ENCODE measurements around the gene GGCT. TPM values are rescaled to one million over a fixed set of nuclear protein-coding genes. Genes with fewer than 3 reads are reported as not detected.
"Not testable (repeated sequence)": the region's sequence is repeated elsewhere in the genome, so short reads cannot be mapped to it uniquely, and the experiment has no call there.

The GGCT gene
- polyA plus RNA-seq, 1 donor (not counting 4 experiments of a cell fraction or from before 2014, with no cell fraction given): 59.8 TPM

DNA sequence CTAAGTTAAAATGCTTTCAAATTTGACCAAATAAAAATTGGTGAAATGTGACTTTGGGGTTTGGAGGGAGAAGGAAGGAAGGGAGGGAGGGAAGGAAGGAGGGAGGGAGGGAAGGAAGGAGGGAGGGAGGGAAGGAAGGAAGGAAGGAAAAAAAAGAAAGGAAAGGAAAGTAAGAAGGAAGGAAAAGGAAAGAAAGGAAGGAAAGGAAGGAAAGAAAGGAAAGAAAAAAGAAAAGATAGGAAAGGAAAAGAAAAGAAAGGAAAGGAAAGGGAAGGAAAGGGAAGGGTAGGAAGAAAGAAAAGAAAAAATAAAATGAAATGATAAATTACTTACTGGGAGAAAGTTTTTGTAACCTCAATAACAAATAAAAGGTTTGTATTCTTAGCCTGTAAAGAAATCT lies 24.1 kb upstream of the GGCT start:
- no peaks in the 10 kb centered on the region for H3K27me3 ChIP-seq (ENCODE audit: control insufficient read depth, extremely low read depth, insufficient read depth, low read length)
- H3K4me2 ChIP-seq (ENCODE audit: control insufficient read depth, extremely low read depth, insufficient read depth, low read depth, low read length): no peak overlapping the region
- no peak overlapping the region for H3K27ac ChIP-seq (ENCODE audit: control insufficient read depth, insufficient read depth, low read length)
- no peaks in the 10 kb centered on the region for H3K4me1 ChIP-seq (ENCODE audit: control insufficient read depth, extremely low read depth, insufficient read depth, low read length)
- DNase-seq (ENCODE audit: low read depth, low spot score) (no peak), FAIRE-seq (no peak)
- no peak overlapping the region for H3K9ac ChIP-seq (ENCODE audit: control insufficient read depth, extremely low read depth, insufficient read depth, low read length)
- H3K79me2 ChIP-seq (ENCODE audit: control insufficient read depth, insufficient read depth, low read length): no peaks in the 10 kb centered on the region
- H2AFZ ChIP-seq (ENCODE audit: control insufficient read depth, low read length): no peak overlapping the region
- TF ChIP-seq EZH2 (IDR thresholded peaks at IDR 0.05; ENCODE audit: low read length): no peak
- no peak for TF ChIP-seq CTCF (optimal IDR thresholded peaks at IDR 0.05 in 1 of 3, IDR thresholded peaks at IDR 0.05 in 1 of 3, conservative IDR thresholded peaks at IDR 0.05 in 1 of 3; ENCODE audit: extremely low read depth in 1 of 3, insufficient read depth in 2 of 3, low read length in 3 of 3)
- H3K36me3 ChIP-seq (ENCODE audit: control insufficient read depth in 2 of 2, extremely low read depth in 1 of 2, insufficient read depth in 2 of 2, low read length in 2 of 2): no peaks in the 10 kb centered on the region
- H3K9me3 ChIP-seq (ENCODE audit: control insufficient read depth, low read depth, low read length): no peaks in the 10 kb centered on the region
- dilution Hi-C loops (cut with MboI; ENCODE audit: extremely low pct_ligation_motif_present, low sequenced_read_pairs): no loop called here
- no peak overlapping the region for H3K4me3 ChIP-seq (ENCODE audit: control insufficient read depth in 2 of 3, extremely low read depth in 1 of 3, insufficient read depth in 2 of 3, low read depth in 1 of 3, low read length in 3 of 3)
- no peaks in the 10 kb centered on the region for H4K20me1 ChIP-seq (ENCODE audit: control insufficient read depth, extremely low read depth, insufficient read depth, low read length)
- H3K9me1 ChIP-seq (ENCODE audit: control insufficient read depth, extremely low read depth, insufficient read depth, low read length): no peaks in the 10 kb centered on the region

- DNase-seq (ENCODE audit: low read depth, low spot score); H3K27me3 ChIP-seq (ENCODE audit: control insufficient read depth, extremely low read depth, insufficient read depth, low read length); H3K9ac ChIP-seq (ENCODE audit: control insufficient read depth, extremely low read depth, insufficient read depth, low read length); H3K4me2 ChIP-seq (ENCODE audit: control insufficient read depth, extremely low read depth, insufficient read depth, low read depth, low read length); H2AFZ ChIP-seq (ENCODE audit: control insufficient read depth, low read length); H3K9me1 ChIP-seq (ENCODE audit: control insufficient read depth, extremely low read depth, insufficient read depth, low read length); H3K36me3 ChIP-seq (ENCODE audit: control insufficient read depth in 2 of 2, extremely low read depth in 1 of 2, insufficient read depth in 2 of 2, low read length in 2 of 2); H3K4me1 ChIP-seq (ENCODE audit: control insufficient read depth, extremely low read depth, insufficient read depth, low read length); H3K79me2 ChIP-seq (ENCODE audit: control insufficient read depth, insufficient read depth, low read length); H4K20me1 ChIP-seq (ENCODE audit: control insufficient read depth, extremely low read depth, insufficient read depth, low read length); dilution Hi-C loops (cut with MboI; ENCODE audit: extremely low pct_ligation_motif_present, low sequenced_read_pairs); H3K9me3 ChIP-seq (ENCODE audit: control insufficient read depth, low read depth, low read length); H3K27ac ChIP-seq (ENCODE audit: control insufficient read depth, insufficient read depth, low read length); FAIRE-seq; H3K4me3 ChIP-seq (ENCODE audit: control insufficient read depth in 2 of 3, extremely low read depth in 1 of 3, insufficient read depth in 2 of 3, low read depth in 1 of 3, low read length in 3 of 3): not testable (repeated sequence)
Observed at GRCh38 chr7:30527297-30527696, 22.7 kb upstream of the GGCT start.

- dilution Hi-C loops (cut with MboI; ENCODE audit: extremely low pct_ligation_motif_present, low sequenced_read_pairs): no loop called here
- Histone ChIP-seq H3K4me3 (ENCODE audit: control insufficient read depth in 2 of 3, extremely low read depth in 1 of 3, insufficient read depth in 2 of 3, low read depth in 1 of 3, low read length in 3 of 3) (no peak overlapping the region), H3K79me2 (ENCODE audit: control insufficient read depth, insufficient read depth, low read length) (no peaks in the 10 kb centered on the region), H3K36me3 (ENCODE audit: control insufficient read depth in 2 of 2, extremely low read depth in 1 of 2, insufficient read depth in 2 of 2, low read length in 2 of 2) (no peaks in the 10 kb centered on the region), H3K9ac (ENCODE audit: control insufficient read depth, extremely low read depth, insufficient read depth, low read length) (no peak overlapping the region), H4K20me1 (ENCODE audit: control insufficient read depth, extremely low read depth, insufficient read depth, low read length) (no peaks in the 10 kb centered on the region), H3K4me2 (ENCODE audit: control insufficient read depth, extremely low read depth, insufficient read depth, low read depth, low read length) (no peak overlapping the region), H2AFZ (ENCODE audit: control insufficient read depth, low read length) (no peak overlapping the region), H3K27me3 (ENCODE audit: control insufficient read depth, extremely low read depth, insufficient read depth, low read length) (no peaks in the 10 kb centered on the region), H3K9me1 (ENCODE audit: control insufficient read depth, extremely low read depth, insufficient read depth, low read length) (no peaks in the 10 kb centered on the region), H3K9me3 (ENCODE audit: control insufficient read depth, low read depth, low read length) (no peaks in the 10 kb centered on the region), H3K4me1 (ENCODE audit: control insufficient read depth, extremely low read depth, insufficient read depth, low read length) (peaks cover 6% of the 10 kb centered on the region), H3K27ac (ENCODE audit: control insufficient read depth, insufficient read depth, low read length) (no peak overlapping the region)
- FAIRE-seq (no peak), DNase-seq (ENCODE audit: low read depth, low spot score) (no peak)
- TF ChIP-seq EZH2 (IDR thresholded peaks at IDR 0.05; ENCODE audit: low read length): no peak
- TF ChIP-seq CTCF (optimal IDR thresholded peaks at IDR 0.05 in 1 of 3, IDR thresholded peaks at IDR 0.05 in 1 of 3, conservative IDR thresholded peaks at IDR 0.05 in 1 of 3; ENCODE audit: extremely low read depth in 1 of 3, insufficient read depth in 2 of 3, low read length in 3 of 3): no peak
Observed at GRCh38 chr7:30526163-30526562, 21.5 kb upstream of the GGCT start.
